Astrocyte (in vitro differentiated cells and primary cell): ENCODE measurements around the gene GHSR.

Experiments
- CTCF ChIP-seq: IDR thresholded peaks from 2 replicates; pipeline ENCODE4 v1.5.1; 2011; ENCODE audit warnings: low read depth, mild to moderate bottlenecking, inconsistent platforms, low read length, moderate library complexity; ENCODE audit not compliant: insufficient read depth
- EZH2 ChIP-seq: IDR thresholded peaks from 2 replicates; pipeline ENCODE4 v1.6.1; 2012; ENCODE audit warnings: mild to moderate bottlenecking, low read length, inconsistent platforms; ENCODE audit not compliant: insufficient read depth

DNA sequence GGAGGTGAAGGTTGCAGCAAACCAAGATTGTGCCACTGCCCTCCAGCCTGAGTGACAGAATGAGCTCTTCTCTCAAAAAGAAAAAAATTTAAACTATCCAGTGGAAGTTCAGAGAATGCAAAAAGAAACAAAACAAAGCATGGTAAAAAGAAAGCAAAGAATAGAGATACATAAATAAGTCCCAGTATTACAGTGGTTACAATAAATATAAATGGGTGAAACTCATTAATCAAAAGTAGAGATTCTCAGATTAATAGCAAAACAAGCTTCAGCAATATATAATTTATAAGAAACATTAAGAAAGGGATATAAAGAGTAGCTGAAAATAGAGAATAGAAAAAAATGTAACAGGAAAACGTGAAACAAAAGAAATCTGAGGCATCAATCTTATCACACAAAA lies 23.6 kb upstream of the GHSR start:
- TF ChIP-seq CTCF (no peak), EZH2 (no peak)
